ENCODE data around the gene IQUB. TPM values are rescaled to one million over a fixed set of nuclear protein-coding genes. Genes with fewer than 3 reads are reported as not detected.
A peak's percentile ranks its signal among the peaks of the same experiment; 100 is the strongest.

IQUB gene
- polyA plus RNA-seq, 1 experiment, result 0.02 TPM

DNA sequence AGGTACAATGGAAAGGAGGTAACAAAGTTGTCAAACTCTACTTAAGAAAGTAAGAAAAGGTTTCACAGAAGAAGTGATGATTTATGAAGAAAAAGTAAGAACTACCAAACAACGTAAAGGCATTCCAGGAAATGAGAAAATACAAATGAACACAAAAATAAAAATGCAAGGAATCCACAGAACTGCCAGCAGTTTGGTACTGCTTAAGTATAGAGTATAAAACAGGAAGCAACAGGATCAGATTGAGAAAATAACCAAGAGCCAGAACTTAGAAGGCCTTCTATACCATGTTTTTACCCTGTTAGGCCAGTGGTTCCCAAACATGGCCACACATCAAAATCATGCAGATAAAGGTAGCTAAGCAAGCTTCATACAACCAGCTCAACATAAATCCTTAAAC is 14.0 kb upstream of the IQUB start:
- no peak overlapping the region for H3K4me3 ChIP-seq (ENCODE audit: low read depth, low read length)
- no peak for DNase-seq (ENCODE audit: low read depth)
- no peaks in the 10 kb centered on the region for H3K27me3 ChIP-seq (ENCODE audit: control insufficient read depth, insufficient read depth, low read length)
- ChIA-PET POLR2A (no interaction called here), CTCF (no interaction called here)
- H3K36me3 ChIP-seq (ENCODE audit: control insufficient read depth, insufficient read depth, low read length), result peaks cover 3% of the 10 kb centered on the region
- TF ChIP-seq, protein P1, sequence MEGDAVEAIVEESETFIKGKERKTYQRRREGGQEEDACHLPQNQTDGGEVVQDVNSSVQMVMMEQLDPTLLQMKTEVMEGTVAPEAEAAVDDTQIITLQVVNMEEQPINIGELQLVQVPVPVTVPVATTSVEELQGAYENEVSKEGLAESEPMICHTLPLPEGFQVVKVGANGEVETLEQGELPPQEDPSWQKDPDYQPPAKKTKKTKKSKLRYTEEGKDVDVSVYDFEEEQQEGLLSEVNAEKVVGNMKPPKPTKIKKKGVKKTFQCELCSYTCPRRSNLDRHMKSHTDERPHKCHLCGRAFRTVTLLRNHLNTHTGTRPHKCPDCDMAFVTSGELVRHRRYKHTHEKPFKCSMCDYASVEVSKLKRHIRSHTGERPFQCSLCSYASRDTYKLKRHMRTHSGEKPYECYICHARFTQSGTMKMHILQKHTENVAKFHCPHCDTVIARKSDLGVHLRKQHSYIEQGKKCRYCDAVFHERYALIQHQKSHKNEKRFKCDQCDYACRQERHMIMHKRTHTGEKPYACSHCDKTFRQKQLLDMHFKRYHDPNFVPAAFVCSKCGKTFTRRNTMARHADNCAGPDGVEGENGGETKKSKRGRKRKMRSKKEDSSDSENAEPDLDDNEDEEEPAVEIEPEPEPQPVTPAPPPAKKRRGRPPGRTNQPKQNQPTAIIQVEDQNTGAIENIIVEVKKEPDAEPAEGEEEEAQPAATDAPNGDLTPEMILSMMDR (IDR thresholded peaks at IDR 0.05; ENCODE audit: insufficient read depth, low read depth, low read length), result no peak

DNA sequence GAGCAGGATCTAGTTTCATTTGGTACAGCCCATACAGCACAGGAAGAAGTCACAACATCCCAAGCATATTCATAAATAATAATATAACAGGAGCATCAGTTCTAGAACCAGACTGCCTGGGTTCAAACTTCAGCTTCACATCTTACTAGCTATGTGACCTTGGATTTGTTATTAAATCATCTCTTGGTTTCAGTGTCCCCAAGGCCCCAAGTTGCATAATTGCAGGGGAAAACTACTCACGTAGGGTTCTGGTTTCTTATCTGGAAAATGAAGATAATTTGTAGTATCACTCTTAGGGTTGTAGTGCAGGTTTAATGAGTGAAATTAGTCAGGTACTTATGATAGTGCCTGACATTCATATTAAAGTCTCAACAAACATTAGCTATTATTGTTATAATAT is 5.5 kb upstream of the IQUB start:
- CTCF ChIA-PET, result interaction anchor here (1.9 kb wide), 1 partner anchor 46 kb away, joined by 8 read pairs; no protein-coding TSS in a partner anchor
- POLR2A ChIA-PET, result no interaction called here
- TF ChIP-seq, protein P1 (IDR thresholded peaks at IDR 0.05; ENCODE audit: insufficient read depth, low read depth, low read length), result no peak
- no peaks in the 10 kb centered on the region for H3K27me3 ChIP-seq (ENCODE audit: control insufficient read depth, insufficient read depth, low read length)
- no peak for DNase-seq (ENCODE audit: low read depth)
- H3K4me3 ChIP-seq (ENCODE audit: low read depth, low read length), result no peak overlapping the region
- H3K36me3 ChIP-seq (ENCODE audit: control insufficient read depth, insufficient read depth, low read length), result no peaks in the 10 kb centered on the region

DNA sequence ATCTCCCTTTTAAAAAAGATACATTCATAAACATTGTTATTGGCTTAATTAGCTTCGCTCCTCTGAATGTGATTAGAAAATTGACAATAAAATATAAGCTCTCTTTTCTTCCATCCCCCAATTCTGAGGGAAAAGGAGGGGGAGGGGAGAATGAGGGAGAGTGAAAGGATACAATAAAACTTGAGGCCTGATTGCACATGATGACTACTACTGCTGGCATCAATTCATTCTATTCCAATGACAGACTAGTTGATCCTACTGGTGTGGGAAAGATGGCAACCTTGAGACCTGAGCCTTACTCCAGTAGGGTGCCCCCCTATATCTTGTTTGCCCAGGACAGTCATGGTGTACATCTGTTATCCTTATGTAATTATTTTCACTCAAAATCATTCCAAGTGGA is 4.5 kb upstream of the IQUB start:
- CTCF ChIA-PET, result interaction anchor here (1.9 kb wide), 1 partner anchor 45 kb away, joined by 8 read pairs; no protein-coding TSS in a partner anchor
- DNase-seq (ENCODE audit: low read depth), result no peak

DNA sequence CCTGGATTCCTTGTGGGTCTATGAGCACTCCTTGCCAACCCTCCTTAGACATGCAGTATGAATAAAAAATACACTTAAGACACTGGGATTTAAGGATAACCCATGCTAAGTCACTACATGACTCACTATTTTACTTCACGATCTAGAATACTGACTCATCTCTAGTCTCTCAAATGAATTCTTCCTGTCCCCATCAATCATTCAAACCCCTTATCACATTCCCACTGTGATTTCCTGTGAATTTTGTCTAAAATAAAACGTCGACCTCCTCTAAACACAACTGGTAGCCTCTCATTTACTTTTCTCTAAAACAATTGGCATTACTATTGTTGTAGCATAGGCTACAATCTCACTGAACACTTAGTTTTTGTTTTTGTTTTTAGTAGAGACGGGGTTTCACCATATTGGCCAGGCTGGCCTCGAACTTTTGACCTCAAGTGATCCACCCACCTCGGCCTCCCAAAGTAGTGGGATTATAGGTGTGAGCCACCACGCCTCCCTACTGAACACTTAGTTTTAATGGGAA is 3.9 kb upstream of the IQUB start:
- H3K36me3 ChIP-seq (ENCODE audit: control insufficient read depth, insufficient read depth, low read length), result no peaks in the 10 kb centered on the region
- ChIA-PET CTCF (interaction anchor here (1.9 kb wide), 1 partner anchor 44 kb away, joined by 8 read pairs; no protein-coding TSS in a partner anchor), POLR2A (no interaction called here)
- H3K27me3 ChIP-seq (ENCODE audit: control insufficient read depth, insufficient read depth, low read length), result no peaks in the 10 kb centered on the region
- no peak overlapping the region for H3K4me3 ChIP-seq (ENCODE audit: low read depth, low read length)
- DNase-seq (ENCODE audit: low read depth), result peak; percentile 59
- TF ChIP-seq, protein P1 (IDR thresholded peaks at IDR 0.05; ENCODE audit: insufficient read depth, low read depth, low read length), result no peak

More for the DNA sequence above, 4.5 kb upstream of the IQUB start:
- no peak overlapping the region for H3K4me3 ChIP-seq (ENCODE audit: low read depth, low read length)
- POLR2A ChIA-PET, result no interaction called here
- TF ChIP-seq, protein P1 (IDR thresholded peaks at IDR 0.05; ENCODE audit: insufficient read depth, low read depth, low read length), result no peak
- no peaks in the 10 kb centered on the region for H3K36me3 ChIP-seq (ENCODE audit: control insufficient read depth, insufficient read depth, low read length)
- H3K27me3 ChIP-seq (ENCODE audit: control insufficient read depth, insufficient read depth, low read length), result no peaks in the 10 kb centered on the region

DNA sequence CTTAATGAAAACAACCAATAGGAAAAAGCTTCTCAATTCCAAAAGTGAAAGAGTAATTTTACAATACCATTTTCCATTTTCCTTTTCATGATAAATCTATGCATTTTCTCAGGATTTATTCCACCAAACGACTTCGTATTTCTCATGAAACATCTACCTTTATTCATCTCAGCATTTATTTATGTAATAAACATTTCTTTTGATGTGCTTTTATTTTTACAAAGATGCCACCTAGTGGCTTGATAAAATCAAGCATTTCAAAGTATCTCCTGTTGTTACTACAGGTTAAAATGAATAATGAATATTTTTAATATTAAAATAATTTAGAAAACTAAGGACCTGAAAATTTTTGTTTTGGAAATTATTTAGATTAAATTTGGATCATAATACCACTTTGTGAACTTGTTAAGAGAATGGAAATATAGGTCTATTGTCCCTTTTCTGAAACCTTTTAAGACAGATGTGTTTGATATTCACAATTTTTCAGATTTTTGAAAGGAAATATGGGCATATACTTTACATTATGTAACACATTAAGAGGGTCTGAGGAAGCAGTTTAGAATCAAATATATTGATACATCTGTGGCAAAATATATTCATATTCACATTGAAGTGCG is 2.7 kb upstream of the IQUB start:
- ChIA-PET CTCF (interaction anchor here (0.6 to 1.0 kb wide), 3 partner anchors 9 to 45 kb away, joined by 3 to 4 read pairs (median 3); no protein-coding TSS in a partner anchor), POLR2A (no interaction called here)
- DNase-seq (ENCODE audit: low read depth), result no peak
- Histone ChIP-seq H3K36me3 (ENCODE audit: control insufficient read depth, insufficient read depth, low read length) (no peaks in the 10 kb centered on the region), H3K27me3 (ENCODE audit: control insufficient read depth, insufficient read depth, low read length) (no peaks in the 10 kb centered on the region), H3K4me3 (ENCODE audit: low read depth, low read length) (no peak overlapping the region)
- TF ChIP-seq, protein P1 (IDR thresholded peaks at IDR 0.05; ENCODE audit: insufficient read depth, low read depth, low read length), result peak; percentile 44; the same call in 1 of the 2 replicates

All from BJ (cell line).